Measurements from ENCODE around the gene BTG1.

- TF ChIP-seq CTCF (IDR thresholded peaks at IDR 0.05; ENCODE audit: insufficient read depth, low read depth, low read length) (no peak), EZH2 (IDR thresholded peaks at IDR 0.05; ENCODE audit: insufficient read depth, low read length) (no peak)
Measured at GRCh38 chr12:92186038-92186470, 40.4 kb upstream of the BTG1 start.
